H4 (cell line): ENCODE data around the gene FAM204A. TPM values are rescaled to one million over a fixed set of nuclear protein-coding genes. Genes with fewer than 3 reads are reported as not detected.

Experiments
- DNase-seq: peaks from one replicate; pipeline ENCODE4 v3.0.0-alpha.2; 2015; ENCODE audit warnings: low spot score
- total RNA-seq: library from RNA; depleted of rRNA; stranded (reverse); fragments of >200 nt; shearing (Covaris generic); gene quantifications from 2 replicates; pipeline ENCODE4 v1.2.3, GENCODE V29; 2014

The FAM204A gene
- total RNA-seq, 1 experiment from 2014 or later: 85.7 TPM

DNA sequence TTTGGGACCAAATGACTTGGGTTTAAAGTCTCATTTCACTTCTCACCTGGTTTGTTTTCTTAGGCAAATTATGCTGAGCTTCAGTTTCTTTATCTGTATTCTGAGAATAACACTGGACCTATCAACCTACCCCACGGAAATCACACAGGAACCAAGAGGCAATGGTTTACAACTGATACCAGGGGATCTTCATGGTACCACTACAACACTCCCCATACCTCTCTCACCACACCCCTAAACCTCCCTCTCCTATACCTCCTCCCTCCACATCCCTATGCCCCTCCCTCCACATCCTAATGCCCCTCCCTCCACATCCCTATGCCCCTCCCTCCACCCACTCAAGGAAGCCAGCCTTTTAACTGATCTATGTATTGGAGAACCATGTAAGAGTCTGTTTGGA lies 9.9 kb downstream of the FAM204A start:
- DNase-seq: no peak

- no peak for DNase-seq
Measured at GRCh38 chr10:118330295-118331076, 11.6 kb downstream of the FAM204A start.

DNA sequence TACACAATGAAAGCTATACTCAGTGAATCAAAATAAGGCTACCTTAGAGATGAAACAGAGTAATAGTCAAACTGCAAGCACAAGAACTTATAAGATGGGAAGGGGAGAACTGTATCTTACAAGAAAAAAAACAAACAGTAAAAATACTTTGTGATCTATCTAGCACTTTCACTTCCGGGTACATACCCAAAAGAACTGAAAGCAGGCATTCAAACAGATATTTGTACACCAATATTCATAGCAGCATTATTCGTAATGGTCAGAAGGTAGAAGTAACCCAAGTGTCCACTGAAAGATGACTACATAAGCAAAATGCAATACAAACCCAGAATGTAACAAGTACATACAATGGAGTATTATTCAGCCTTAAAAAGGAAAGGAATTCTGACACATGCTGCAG lies 18.0 kb downstream of the FAM204A start:
- DNase-seq: no peak

DNA sequence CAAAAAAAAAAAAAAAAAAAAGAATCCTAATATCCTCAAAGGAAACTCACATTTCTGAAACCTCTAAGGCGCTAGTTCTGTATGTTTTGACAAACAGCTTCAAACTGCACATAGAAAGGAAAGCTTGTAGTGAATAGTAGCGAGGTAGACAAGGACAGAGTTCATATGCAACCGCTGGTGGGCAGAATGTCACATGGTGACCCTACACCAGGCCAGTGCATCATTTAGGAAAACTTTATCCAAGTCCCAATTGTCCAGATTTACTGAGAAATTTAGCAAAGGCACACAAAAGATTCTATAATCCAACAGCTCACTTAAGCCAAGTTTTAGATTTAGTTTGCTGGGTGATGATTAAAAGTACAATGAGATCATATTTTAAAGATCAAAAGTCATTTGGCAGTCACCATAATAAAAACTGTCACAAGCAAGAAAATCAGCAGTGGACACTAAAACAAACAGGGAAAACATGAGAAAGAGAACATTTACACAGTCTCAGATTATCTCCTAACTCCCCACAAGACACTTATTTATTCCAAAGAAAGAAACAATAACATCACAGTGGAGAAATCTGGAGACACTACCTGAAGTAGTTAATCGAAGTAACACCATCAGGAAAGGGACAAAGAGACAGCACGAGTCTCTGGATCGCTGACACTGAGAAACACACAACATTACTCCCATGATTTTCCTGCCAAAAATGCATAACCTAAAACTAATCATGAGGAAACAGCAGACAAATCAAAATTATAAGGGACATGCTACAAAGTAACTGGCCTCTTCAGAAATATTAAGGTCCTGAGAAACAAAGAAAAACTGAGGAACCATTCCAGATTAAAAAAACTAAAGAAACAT lies 20.2 kb downstream of the FAM204A start:
- no peak for DNase-seq

- DNase-seq: no peak
Measured at GRCh38 chr10:118315629-118316028, 26.5 kb downstream of the FAM204A start.

GRCh38 chr10:118314882-118315281 lies 27.2 kb downstream of the FAM204A start:
- DNase-seq: no peak

- DNase-seq: no peak
Measured at GRCh38 chr10:118311505-118311904, 30.6 kb downstream of the FAM204A start.

DNA sequence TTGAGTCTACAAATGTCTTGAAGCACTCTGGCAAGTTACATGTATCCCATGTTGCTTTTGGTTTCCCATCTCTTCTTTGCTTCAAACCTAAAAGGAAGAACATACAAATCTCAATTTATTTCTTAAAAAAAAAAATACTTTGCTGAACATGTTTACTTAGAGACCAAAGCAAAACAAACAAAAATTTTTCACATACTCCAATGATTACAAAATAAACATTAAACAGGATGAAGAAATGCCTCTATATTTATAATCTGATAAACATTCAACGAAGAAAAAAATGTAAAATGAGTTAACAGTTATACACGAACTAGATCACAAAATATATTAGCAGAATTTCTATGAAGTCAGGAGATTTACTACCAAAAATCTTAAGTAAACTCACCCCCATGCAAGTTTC lies 31.3 kb downstream of the FAM204A start:
- DNase-seq: no peak

GRCh38 chr10:118309911-118310310 lies 32.2 kb downstream of the FAM204A start:
- no peak for DNase-seq

DNA sequence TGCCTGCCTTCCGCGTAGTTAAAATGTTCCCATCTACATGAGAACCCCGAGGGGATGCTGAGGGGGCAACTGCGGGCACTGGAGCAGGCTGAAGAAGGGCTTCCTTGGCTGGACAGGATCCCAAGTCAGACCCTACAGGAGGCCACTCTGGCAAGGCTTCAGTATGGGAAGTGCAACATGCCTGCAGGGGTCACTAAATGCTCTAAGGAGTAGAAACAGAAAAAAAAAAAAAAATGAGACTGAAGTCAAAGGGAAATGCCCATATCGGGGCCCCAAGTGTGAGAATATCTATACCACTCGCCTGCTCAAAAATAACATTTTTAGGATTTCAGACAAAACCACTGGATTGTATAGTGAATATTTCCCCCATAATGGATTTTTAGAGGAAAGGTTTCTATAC lies 33.5 kb downstream of the FAM204A start:
- DNase-seq: no peak

DNA sequence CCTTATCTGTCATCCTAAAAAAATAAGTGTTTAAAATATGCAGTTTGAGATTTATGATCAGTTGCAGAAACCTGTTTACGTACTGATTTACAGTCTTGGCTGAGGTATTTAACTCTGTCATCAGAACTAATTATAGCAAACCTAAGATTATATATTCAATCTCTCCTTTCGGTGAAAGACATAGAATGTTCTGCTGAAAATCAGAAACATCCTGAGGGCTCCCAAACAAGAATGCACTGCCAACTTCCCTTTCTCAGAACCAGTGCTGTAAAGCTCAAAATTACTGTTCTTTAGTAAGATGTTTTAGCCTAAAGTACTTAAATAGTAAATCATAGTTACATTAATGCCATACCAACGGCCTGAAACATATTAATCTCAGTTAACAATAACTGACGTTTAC lies 34.3 kb downstream of the FAM204A start:
- no peak for DNase-seq

- DNase-seq: no peak
Measured at GRCh38 chr10:118307220-118307619, 34.9 kb downstream of the FAM204A start.

DNA sequence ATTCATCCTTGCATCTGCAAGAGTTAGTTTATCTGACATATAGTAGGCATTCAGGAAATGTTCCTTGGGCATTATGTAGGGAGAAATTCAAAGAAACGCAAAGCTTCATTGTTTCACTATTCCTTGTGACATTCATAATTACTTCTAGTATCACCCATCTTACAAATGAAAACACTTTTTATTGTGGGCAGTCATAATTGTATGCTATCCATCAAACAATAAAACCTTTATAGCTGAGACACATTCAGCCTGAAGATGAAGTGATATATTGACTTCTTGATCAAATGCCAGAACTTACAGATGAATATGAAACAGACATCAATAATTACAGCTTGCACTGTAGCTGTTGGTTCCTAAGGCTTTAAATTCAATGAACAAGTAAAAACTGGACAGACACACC lies 36.4 kb downstream of the FAM204A start:
- no peak for DNase-seq

DNA sequence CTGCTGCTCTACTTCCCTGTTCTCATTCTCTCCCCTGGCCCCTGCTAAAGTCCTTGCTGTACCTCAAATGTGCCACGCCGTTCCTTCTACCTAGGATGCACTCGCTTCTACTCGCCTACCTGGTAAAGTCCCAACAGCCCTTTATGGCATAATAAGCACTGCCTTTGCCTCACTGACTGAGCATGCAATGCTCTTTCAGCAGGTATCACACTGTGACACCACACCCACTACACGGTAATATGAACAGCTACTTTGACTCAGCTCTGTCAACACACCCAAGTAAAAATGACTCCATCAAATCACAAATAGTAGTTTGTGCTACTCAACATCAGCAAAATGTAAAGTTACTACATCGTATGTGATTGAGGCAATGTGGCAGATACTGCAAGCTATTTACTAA lies 37.6 kb downstream of the FAM204A start:
- no peak for DNase-seq

DNA sequence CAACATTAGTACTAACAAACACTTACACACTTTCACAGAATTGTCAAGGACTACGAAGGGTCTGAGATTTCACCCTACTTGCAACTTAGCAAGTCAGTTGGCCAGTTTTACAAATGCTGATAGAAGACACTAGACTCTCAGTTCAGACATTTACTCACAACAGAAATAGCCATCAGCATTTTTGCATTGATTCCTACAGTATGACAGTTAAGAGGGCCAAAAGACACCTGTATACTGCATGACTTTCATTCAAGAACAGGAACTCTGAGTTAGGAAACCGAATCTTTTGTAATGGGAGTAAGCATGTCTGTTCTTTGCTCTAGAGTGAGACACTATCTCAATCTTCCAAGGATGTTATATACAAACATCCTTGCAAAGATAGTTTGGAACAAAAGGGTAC lies 40.9 kb downstream of the FAM204A start:
- DNase-seq: no peak

- DNase-seq: no peak
Measured at GRCh38 chr10:118300320-118300719, 41.8 kb downstream of the FAM204A start.

DNA sequence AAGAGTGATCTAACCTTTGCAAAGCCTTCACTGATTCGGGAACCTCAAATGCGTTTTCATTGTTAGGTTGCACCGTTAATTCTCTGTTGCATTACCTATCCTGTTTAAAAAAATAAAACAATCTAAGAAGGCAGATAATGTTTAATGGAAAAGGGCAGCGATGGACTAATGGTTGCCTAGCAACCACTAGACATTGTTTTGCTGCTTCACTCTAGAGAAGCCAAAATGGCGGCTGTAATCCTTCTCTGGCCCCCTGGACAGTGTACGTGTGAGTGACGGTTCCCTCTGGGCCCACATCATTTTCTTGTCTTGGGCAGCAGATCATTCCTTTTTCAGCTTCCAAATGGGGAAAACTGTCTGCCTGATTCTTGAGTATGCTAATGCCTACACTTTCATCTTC lies 43.3 kb downstream of the FAM204A start:
- DNase-seq: no peak

DNA sequence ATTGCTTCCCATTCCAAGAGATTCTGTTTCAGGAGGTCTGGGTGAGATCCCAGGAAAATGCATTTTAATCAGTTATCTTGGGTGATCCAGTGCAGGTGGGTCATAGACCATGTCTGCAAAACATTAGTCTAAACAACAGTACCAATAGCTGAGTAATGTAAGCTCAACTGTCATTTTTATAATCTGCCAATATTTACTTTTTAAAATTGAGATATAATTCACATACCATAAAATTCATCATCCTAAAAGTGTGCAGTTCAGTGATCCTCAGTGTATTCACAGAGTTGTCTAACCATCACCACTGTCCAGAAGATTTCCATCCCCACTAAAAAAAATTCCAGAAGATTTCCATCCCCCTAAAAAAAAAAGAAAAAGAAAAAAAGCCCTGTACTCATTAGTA lies 51.0 kb downstream of the FAM204A start:
- DNase-seq: no peak

GRCh38 chr10:118290471-118290995 lies 51.6 kb downstream of the FAM204A start:
- DNase-seq: no peak

DNA sequence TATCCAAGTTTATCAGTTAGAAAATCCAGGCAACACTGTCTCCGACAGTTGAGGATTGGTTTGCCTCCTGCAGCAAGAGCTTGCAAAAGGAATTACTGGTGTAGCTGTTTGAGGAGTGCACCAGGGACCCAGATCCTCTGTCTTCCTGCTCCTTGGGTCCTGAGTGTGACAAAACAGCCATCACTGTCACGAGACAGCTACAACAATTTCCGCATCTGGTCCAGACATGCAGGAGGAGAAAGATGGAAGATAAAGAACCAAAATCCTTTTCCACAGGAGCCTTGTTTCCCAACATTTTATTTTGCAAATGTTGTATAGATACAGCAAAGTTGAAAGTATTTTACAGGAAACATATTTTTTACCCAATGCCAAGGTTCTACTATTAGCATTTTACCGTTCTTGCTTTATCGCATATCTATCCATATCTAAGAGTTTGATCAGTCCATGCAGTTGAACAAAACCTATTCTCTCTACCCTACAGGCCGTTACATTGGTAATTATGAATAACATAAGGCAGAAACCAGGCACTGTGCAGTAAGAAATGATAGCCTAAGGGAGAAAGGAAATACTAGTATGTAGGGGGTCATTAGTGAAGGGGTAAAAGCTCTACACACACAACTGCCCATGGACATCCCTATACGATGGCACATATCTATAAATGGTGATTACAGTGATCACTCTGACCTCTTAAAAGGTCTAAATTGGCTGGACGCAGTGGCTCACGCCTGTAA lies 54.9 kb downstream of the FAM204A start:
- no peak for DNase-seq

DNA sequence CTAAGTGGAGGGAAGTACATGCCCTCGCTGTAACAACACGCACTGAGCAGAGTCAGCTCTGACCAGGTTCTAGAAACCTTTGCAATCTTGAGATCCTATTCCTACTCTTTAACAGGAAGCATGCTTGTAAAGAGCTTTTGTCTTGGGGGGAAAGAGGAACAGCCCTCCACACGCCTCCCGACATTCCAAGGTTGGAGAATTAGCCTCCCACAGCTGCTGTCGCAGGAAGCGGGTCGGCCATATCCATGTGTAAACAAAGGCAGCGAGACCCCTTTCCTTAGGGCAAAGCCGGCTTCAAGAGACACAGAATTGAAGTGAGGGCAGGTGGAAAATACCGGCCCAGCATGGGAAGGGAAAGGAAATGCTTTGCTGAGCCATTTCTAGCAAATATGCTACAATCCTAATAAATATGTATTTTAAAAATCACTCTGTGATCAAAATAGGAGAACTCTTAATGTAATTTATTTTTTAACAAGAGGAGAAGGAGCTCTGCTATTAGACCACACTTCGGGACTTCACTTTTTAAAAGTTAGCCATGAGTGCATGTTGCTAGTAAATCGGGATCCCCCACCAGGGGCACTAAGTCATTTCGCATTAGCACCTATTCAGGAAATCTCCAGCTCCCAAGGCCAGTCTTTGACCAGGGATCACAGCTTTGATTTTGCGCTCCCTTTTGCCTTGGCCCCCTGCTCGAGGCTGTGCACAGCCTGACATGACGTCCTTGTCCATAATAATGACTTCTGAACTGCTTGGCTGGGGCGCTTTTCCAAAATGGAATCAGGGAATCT lies 55.9 kb downstream of the FAM204A start:
- no peak for DNase-seq
